ENCODE results near the gene NMNAT2. TPM values are rescaled to one million over a fixed set of nuclear protein-coding genes. Genes with fewer than 3 reads are reported as not detected.

Gene NMNAT2
- total and polyA plus RNA-seq, 4 experiments from 2014 or later, result not detected

DNA sequence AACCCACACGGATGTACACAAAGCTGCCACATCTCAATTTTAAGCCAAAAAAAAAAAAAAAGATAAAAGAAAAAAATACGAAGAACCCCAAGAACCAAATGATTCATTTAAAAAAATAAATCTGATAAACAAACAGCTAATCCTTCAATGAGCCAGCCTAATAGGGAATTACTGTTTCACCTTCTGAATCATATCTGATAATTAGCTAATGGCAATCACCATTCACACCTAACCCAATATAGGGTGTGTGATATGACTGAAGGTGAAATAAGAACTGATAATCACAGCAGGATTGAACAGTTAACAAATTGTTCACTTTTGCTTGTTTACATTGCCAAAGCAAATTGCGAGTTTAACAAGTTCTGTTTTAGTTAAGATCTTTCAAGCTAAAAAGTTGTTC, 170.7 kb downstream of the NMNAT2 start:
- no peak overlapping the region for H3K27ac Mint-ChIP-seq

DNA sequence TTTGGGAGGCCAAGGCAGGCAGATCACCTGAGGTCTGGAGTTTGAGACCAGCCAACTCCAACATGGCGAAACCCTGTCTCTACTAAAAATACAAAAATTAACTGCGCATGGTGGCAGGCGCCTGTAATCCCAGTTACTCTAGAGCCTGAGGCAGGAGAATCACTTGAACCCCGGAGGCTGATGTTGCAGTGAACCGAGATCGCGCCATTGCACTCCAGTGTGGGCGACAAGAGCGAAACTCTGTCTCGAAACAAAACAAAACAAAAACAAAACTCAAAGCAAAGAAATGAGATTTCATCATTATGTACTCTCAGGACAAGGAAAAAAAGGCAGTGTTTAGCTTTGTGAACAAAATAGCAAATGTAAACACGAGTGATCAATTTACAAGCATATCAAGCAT, 171.1 kb downstream of the NMNAT2 start:
- Histone ChIP-seq H3K4me1 (ENCODE audit: insufficient read depth, low read length) (no peaks in the 10 kb centered on the region), H3K27ac (ENCODE audit: low read depth, low read length) (no peak overlapping the region), H3K4me3 (ENCODE audit: low read length in 2 of 2) (no peak overlapping the region), H3K36me3 (ENCODE audit: insufficient read depth, low read length) (no peaks in the 10 kb centered on the region), H3K27me3 (ENCODE audit: insufficient read depth, low read length) (no peaks in the 10 kb centered on the region), H3K9me3 (ENCODE audit: control insufficient read depth in 1 of 2, low read length in 2 of 2) (no peaks in the 10 kb centered on the region)
- ChIA-PET CTCF (ENCODE audit: partially characterized antibody) (no interaction called here), POLR2A (ENCODE audit: partially characterized antibody) (no interaction called here)
- no peak for DNase-seq
- intact Hi-C loops (cut with micrococcal nuclease), result no loop called here
- H3K9me3 Mint-ChIP-seq, result peaks cover 0 to 2% (median 0%) of the 10 kb centered on the region in 8 donors
- H3K27ac Mint-ChIP-seq, result no peak overlapping the region
- H3K36me3 Mint-ChIP-seq, result no peaks in the 10 kb centered on the region
- no peak overlapping the region for H3K4me3 Mint-ChIP-seq
- peaks cover 11 to 15% of the 10 kb centered on the region in 2 donors for H3K27me3 Mint-ChIP-seq
- H3K4me1 Mint-ChIP-seq, result no peaks in the 10 kb centered on the region

More for the DNA sequence above, 170.7 kb downstream of the NMNAT2 start:
- no peak overlapping the region for H3K4me3 Mint-ChIP-seq
- POLR2A ChIA-PET (ENCODE audit: partially characterized antibody), result no interaction called here
- CTCF ChIA-PET (ENCODE audit: partially characterized antibody), result no interaction called here
- H3K4me1 Mint-ChIP-seq, result no peaks in the 10 kb centered on the region
- no peak for DNase-seq
- H3K9me3 Mint-ChIP-seq, result peaks cover 0 to 2% (median 0%) of the 10 kb centered on the region in 8 donors
- H3K36me3 Mint-ChIP-seq, result no peaks in the 10 kb centered on the region
- no peaks in the 10 kb centered on the region for H3K36me3 ChIP-seq (ENCODE audit: insufficient read depth, low read length)
- H3K27me3 ChIP-seq (ENCODE audit: insufficient read depth, low read length), result no peaks in the 10 kb centered on the region
- peaks cover 11 to 15% of the 10 kb centered on the region in 2 donors for H3K27me3 Mint-ChIP-seq
- H3K4me1 ChIP-seq (ENCODE audit: insufficient read depth, low read length), result no peaks in the 10 kb centered on the region
- H3K4me3 ChIP-seq (ENCODE audit: low read length in 2 of 2), result no peak overlapping the region
- intact Hi-C loops (cut with micrococcal nuclease), result no loop called here
- H3K9me3 ChIP-seq (ENCODE audit: control insufficient read depth in 1 of 2, low read length in 2 of 2), result no peaks in the 10 kb centered on the region
- no peak overlapping the region for H3K27ac ChIP-seq (ENCODE audit: low read depth, low read length)

DNA sequence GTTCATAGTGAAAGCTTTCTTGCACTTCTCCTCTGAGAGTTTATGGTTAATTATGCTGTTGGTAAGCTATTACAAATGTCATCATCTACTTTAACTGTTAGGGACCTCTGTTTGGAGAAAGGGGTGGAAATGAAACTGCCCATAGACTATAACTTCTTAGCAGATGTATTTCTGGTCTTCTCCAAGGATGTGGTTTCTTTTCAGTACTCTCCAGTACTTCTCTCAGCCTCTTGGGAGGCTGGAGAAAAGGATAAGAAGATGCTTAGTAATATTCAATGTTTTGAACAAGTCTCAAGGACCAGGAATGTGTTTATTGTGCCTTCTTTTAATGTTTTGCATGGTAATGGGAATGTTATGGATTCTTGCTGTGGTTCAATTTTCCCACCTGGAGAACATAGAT, 171.7 kb downstream of the NMNAT2 start:
- Mint-ChIP-seq H3K4me1 (no peaks in the 10 kb centered on the region), H3K4me3 (no peak overlapping the region), H3K9me3 (peaks cover 0 to 2% (median 0%) of the 10 kb centered on the region in 8 donors), H3K27me3 (peaks cover 8 to 15% of the 10 kb centered on the region in 2 donors), H3K36me3 (no peaks in the 10 kb centered on the region), H3K27ac (no peak overlapping the region)
- no peaks in the 10 kb centered on the region for H3K27me3 ChIP-seq (ENCODE audit: insufficient read depth, low read length)
- no peaks in the 10 kb centered on the region for H3K4me1 ChIP-seq (ENCODE audit: insufficient read depth, low read length)
- no peaks in the 10 kb centered on the region for H3K36me3 ChIP-seq (ENCODE audit: insufficient read depth, low read length)
- intact Hi-C loops (cut with micrococcal nuclease), result no loop called here
- no peaks in the 10 kb centered on the region for H3K9me3 ChIP-seq (ENCODE audit: control insufficient read depth in 1 of 2, low read length in 2 of 2)
- no peak overlapping the region for H3K4me3 ChIP-seq (ENCODE audit: low read length in 2 of 2)
- no peak overlapping the region for H3K27ac ChIP-seq (ENCODE audit: low read depth, low read length)
- POLR2A ChIA-PET (ENCODE audit: partially characterized antibody), result no interaction called here
- CTCF ChIA-PET (ENCODE audit: partially characterized antibody), result no interaction called here
- DNase-seq, result no peak

DNA sequence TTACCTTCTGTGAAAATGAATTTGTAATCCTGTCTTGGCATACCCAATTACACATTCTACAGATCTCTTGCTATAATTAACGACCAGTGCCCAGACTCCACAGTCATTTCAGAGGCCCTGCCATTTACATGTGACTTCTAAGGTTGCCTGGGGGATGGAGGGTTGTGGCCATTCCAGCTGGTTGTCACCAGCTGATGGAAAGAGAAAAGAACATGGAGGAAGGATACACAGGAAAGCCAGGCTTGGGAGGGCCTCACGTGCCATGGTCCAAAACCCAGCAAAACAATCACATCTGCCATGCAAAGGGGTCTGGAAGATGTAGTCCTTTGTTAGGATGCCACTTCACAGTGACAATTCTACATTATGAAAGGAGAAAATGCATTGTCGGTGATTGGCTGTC, 172.8 kb downstream of the NMNAT2 start:
- no peak for DNase-seq
- H3K4me3 ChIP-seq (ENCODE audit: low read length in 2 of 2), result no peak overlapping the region
- no peaks in the 10 kb centered on the region for H3K27me3 ChIP-seq (ENCODE audit: insufficient read depth, low read length)
- no peak overlapping the region for H3K27ac ChIP-seq (ENCODE audit: low read depth, low read length)
- Mint-ChIP-seq H3K9me3 (peaks cover 0 to 2% (median 0%) of the 10 kb centered on the region in 8 donors), H3K4me3 (no peak overlapping the region), H3K27me3 (peaks cover 12% of the 10 kb centered on the region in 2 donors), H3K36me3 (no peaks in the 10 kb centered on the region), H3K27ac (no peak overlapping the region), H3K4me1 (no peaks in the 10 kb centered on the region)
- ChIA-PET CTCF (ENCODE audit: partially characterized antibody) (no interaction called here), POLR2A (ENCODE audit: partially characterized antibody) (no interaction called here)
- no peaks in the 10 kb centered on the region for H3K36me3 ChIP-seq (ENCODE audit: insufficient read depth, low read length)
- no peaks in the 10 kb centered on the region for H3K4me1 ChIP-seq (ENCODE audit: insufficient read depth, low read length)
- intact Hi-C loops (cut with micrococcal nuclease), result no loop called here
- H3K9me3 ChIP-seq (ENCODE audit: control insufficient read depth in 1 of 2, low read length in 2 of 2), result no peaks in the 10 kb centered on the region

DNA sequence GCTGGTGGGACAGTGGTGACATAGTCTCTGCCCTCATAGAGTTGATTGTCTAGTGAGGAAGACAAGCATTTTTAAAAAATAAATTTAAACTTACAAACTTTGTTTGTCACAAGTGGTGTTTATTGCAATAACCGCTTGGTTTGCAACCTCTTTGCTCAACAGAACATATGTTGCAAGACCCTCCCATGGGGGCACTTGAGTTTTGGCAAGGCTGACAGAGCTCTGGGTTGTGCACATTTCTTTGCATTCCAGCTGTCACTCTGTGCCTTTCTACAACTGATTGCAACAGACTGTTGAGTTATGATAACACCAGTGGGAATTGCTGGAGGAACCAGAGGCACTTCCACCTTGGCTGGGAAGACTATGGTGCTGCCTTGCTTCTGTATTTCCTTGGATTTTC, 173.7 kb downstream of the NMNAT2 start:
- CTCF ChIA-PET (ENCODE audit: partially characterized antibody), result no interaction called here
- intact Hi-C loops (cut with micrococcal nuclease), result no loop called here

DNA sequence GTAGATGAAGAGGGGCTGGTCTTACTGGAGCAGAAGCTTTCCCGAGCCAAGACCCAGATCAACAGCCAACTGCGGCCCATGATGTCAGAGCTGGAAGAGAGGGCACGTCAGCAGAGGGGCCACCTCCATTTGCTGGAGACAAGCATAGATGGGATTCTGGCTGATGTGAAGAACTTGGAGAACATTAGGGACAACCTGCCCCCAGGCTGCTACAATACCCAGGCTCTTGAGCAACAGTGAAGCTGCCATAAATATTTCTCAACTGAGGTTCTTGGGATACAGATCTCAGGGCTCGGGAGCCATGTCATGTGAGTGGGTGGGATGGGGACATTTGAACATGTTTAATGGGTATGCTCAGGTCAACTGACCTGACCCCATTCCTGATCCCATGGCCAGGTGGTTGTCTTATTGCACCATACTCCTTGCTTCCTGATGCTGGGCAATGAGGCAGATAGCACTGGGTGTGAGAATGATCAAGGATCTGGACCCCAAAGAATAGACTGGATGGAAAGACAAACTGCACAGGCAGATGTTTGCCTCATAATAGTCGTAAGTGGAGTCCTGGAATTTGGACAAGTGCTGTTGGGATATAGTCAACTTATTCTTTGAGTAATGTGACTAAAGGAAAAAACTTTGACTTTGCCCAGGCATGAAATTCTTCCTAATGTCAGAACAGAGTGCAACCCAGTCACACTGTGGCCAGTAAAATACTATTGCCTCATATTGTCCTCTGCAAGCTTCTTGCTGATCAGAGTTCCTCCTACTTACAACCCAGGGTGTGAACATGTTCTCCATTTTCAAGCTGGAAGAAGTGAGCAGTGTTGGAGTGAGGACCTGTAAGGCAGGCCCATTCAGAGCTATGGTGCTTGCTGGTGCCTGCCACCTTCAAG, 174.8 kb downstream of the NMNAT2 start:
- H3K9me3 ChIP-seq (ENCODE audit: control insufficient read depth in 1 of 2, low read length in 2 of 2), result no peaks in the 10 kb centered on the region
- Mint-ChIP-seq H3K9me3 (peaks cover 0 to 2% (median 0%) of the 10 kb centered on the region in 8 donors), H3K36me3 (no peaks in the 10 kb centered on the region), H3K27me3 (peaks cover 7 to 10% of the 10 kb centered on the region in 2 donors), H3K4me3 (no peak overlapping the region), H3K4me1 (no peaks in the 10 kb centered on the region), H3K27ac (no peak overlapping the region)
- DNase-seq, result no peak
- H3K27ac ChIP-seq (ENCODE audit: low read depth, low read length), result no peak overlapping the region
- no peaks in the 10 kb centered on the region for H3K27me3 ChIP-seq (ENCODE audit: insufficient read depth, low read length)
- H3K36me3 ChIP-seq (ENCODE audit: insufficient read depth, low read length), result no peaks in the 10 kb centered on the region
- intact Hi-C loops (cut with micrococcal nuclease), result no loop called here
- ChIA-PET CTCF (ENCODE audit: partially characterized antibody) (interaction anchor here (0.6 to 1.0 kb wide), 2 partner anchors 12 to 18 kb away, joined by 3 to 4 read pairs; no protein-coding TSS in a partner anchor), POLR2A (ENCODE audit: partially characterized antibody) (no interaction called here)
- no peak overlapping the region for H3K4me3 ChIP-seq (ENCODE audit: low read length in 2 of 2)
- no peaks in the 10 kb centered on the region for H3K4me1 ChIP-seq (ENCODE audit: insufficient read depth, low read length)

More for the DNA sequence above, 173.7 kb downstream of the NMNAT2 start:
- no peak for DNase-seq
- H3K27ac Mint-ChIP-seq, result no peak overlapping the region
- H3K4me3 ChIP-seq (ENCODE audit: low read length in 2 of 2), result no peak overlapping the region
- POLR2A ChIA-PET (ENCODE audit: partially characterized antibody), result no interaction called here
- H3K9me3 Mint-ChIP-seq, result peaks cover 0 to 2% (median 0%) of the 10 kb centered on the region in 8 donors
- H3K27me3 Mint-ChIP-seq, result peaks cover 7 to 12% of the 10 kb centered on the region in 2 donors
- H3K4me1 ChIP-seq (ENCODE audit: insufficient read depth, low read length), result no peaks in the 10 kb centered on the region
- H3K36me3 ChIP-seq (ENCODE audit: insufficient read depth, low read length), result no peaks in the 10 kb centered on the region
- H3K27ac ChIP-seq (ENCODE audit: low read depth, low read length), result no peak overlapping the region
- no peaks in the 10 kb centered on the region for H3K9me3 ChIP-seq (ENCODE audit: control insufficient read depth in 1 of 2, low read length in 2 of 2)
- H3K4me1 Mint-ChIP-seq, result no peaks in the 10 kb centered on the region
- H3K36me3 Mint-ChIP-seq, result no peaks in the 10 kb centered on the region
- H3K27me3 ChIP-seq (ENCODE audit: insufficient read depth, low read length), result no peaks in the 10 kb centered on the region
- H3K4me3 Mint-ChIP-seq, result no peak overlapping the region

DNA sequence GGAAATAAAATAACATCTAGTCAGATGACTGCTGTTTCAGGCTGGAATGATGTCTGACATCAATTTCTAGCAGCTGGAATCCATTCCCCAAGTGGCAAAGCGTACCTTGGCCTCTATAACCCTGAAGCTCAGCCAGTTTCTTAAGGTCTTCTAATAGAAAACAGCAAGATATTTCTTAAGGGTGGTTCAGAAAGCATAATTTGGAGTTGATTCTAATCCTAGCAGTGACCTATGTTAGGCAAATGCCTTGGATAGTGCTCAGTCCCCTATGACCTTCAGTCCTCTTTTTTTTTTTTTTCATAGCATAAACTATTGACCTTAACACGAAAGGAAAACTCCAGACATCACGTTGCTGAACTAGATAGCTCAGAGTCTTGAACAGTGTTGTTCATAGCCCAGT, 175.6 kb downstream of the NMNAT2 start:
- ChIA-PET CTCF (ENCODE audit: partially characterized antibody) (interaction anchor here (1.0 kb wide), 1 partner anchor 17 kb away, joined by 4 read pairs; no protein-coding TSS in a partner anchor), POLR2A (ENCODE audit: partially characterized antibody) (no interaction called here)

More for the DNA sequence above, 175.6 kb downstream of the NMNAT2 start:
- Histone ChIP-seq H3K36me3 (ENCODE audit: insufficient read depth, low read length) (no peaks in the 10 kb centered on the region), H3K27me3 (ENCODE audit: insufficient read depth, low read length) (no peaks in the 10 kb centered on the region), H3K9me3 (ENCODE audit: control insufficient read depth in 1 of 2, low read length in 2 of 2) (no peaks in the 10 kb centered on the region), H3K4me3 (ENCODE audit: low read length in 2 of 2) (no peak overlapping the region), H3K27ac (ENCODE audit: low read depth, low read length) (no peak overlapping the region), H3K4me1 (ENCODE audit: insufficient read depth, low read length) (no peaks in the 10 kb centered on the region)
- H3K36me3 Mint-ChIP-seq, result no peaks in the 10 kb centered on the region
- no peaks in the 10 kb centered on the region for H3K4me1 Mint-ChIP-seq
- peaks cover 0 to 2% (median 0%) of the 10 kb centered on the region in 8 donors for H3K9me3 Mint-ChIP-seq
- DNase-seq, result no peak
- peaks cover 7 to 10% of the 10 kb centered on the region in 2 donors for H3K27me3 Mint-ChIP-seq
- intact Hi-C loops (cut with micrococcal nuclease), result no loop called here
- H3K27ac Mint-ChIP-seq, result no peak overlapping the region
- H3K4me3 Mint-ChIP-seq, result no peak overlapping the region

Measured in CD4-positive, alpha-beta memory T cell (primary cell).